K562 (cell line): ENCODE measurements around the gene WRAP53. TPM values are rescaled to one million over a fixed set of nuclear protein-coding genes. Genes with fewer than 3 reads are reported as not detected.

ENCODE experiments used
- ARID2 ChIP-seq: fragments of 450-650 bp; IDR thresholded peaks from 2 replicates; pipeline ENCODE4 v1.6.1; 2017; ENCODE audit warnings: antibody characterized with exemption, mild to moderate bottlenecking
- CREB1 ChIP-seq, 2 experiments: sonication (generic) in 1 of 2; formaldehyde crosslinking in 1 of 2; IDR thresholded peaks; 2 replicates each; pipeline versions ENCODE4 v1.6.1 to v1.8.0; 2012 to 2022; ENCODE audit warnings: inconsistent platforms in 1 of 2, mild to moderate bottlenecking in 1 of 2, missing genetic modification reagents in 1 of 2, moderate library complexity in 1 of 2
- CXXC5 ChIP-seq: fragments of 250-450 bp; sonication (Bioruptor Pico); IDR thresholded peaks from 2 replicates; pipeline ENCODE4 v1.8.0; 2022; ENCODE audit warnings: inconsistent platforms, mild to moderate bottlenecking, moderate library complexity
- MYC ChIP-seq, 2 experiments: fragments of 250-450 bp in 1 of 2; sonication (Bioruptor Pico) in 1 of 2; IDR thresholded peaks; 2 replicates each; pipeline versions ENCODE4 v1.5.1 to v1.6.1; 2012 to 2021; ENCODE audit warnings: low read depth in 2 of 2, borderline replicate concordance in 1 of 2, improper control_type of control experiment in 1 of 2, low read length in 1 of 2, mild to moderate bottlenecking in 1 of 2, moderate library complexity in 1 of 2
- NEUROD1 ChIP-seq: fragments of 150-350 bp; IDR thresholded peaks from 2 replicates; pipeline ENCODE4 v1.6.1; 2014; ENCODE audit warnings: borderline replicate concordance, low read length, low read depth; ENCODE audit not compliant: partially characterized antibody
- PHB ChIP-seq: fragments of 250-450 bp; sonication (Bioruptor Pico); IDR thresholded peaks from 2 replicates; pipeline ENCODE4 v1.5.0; 2021
- PML ChIP-seq: IDR thresholded peaks from 2 replicates; pipeline ENCODE4 v1.6.1; 2012; ENCODE audit warnings: low read length, inconsistent platforms
- RBM34 ChIP-seq: fragments of 200-400 bp; formaldehyde crosslinking; IDR thresholded peaks from 2 replicates; pipeline ENCODE4 v1.6.1; 2018; ENCODE audit warnings: low read length, borderline replicate concordance; ENCODE audit not compliant: insufficient read depth
- TAF7 ChIP-seq: fragments of 450-650 bp; IDR thresholded peaks from 2 replicates; pipeline ENCODE4 v1.6.1; 2016; ENCODE audit warnings: missing genetic modification characterization, missing compliant biosample characterization
- TEAD4 ChIP-seq, 2 experiments: sonication (generic) in 1 of 2; formaldehyde crosslinking in 1 of 2; IDR thresholded peaks; 2 replicates each; pipeline versions ENCODE4 v1.6.1 to v1.8.0; 2012 to 2022; ENCODE audit warnings: borderline replicate concordance in 1 of 2, inconsistent platforms in 1 of 2, low read length in 1 of 2, mild to moderate bottlenecking in 1 of 2, missing genetic modification reagents in 1 of 2
- ZKSCAN1 ChIP-seq: fragments of 150-350 bp; IDR thresholded peaks from 2 replicates; pipeline ENCODE4 v1.6.1; 2016; ENCODE audit warnings: low read depth, low read length
- ZNF143 ChIP-seq: sonication (generic); formaldehyde crosslinking; IDR thresholded peaks from 2 replicates; pipeline ENCODE4 v1.9.0; 2022; ENCODE audit warnings: mild to moderate bottlenecking, missing genetic modification reagents
- ZNF311 ChIP-seq: fragments of 250-450 bp; sonication (Bioruptor Pico); IDR thresholded peaks from 2 replicates; pipeline ENCODE4 v1.4.0; 2020; ENCODE audit warnings: mild to moderate bottlenecking, moderate library complexity
- ZNF436 ChIP-seq: fragments of 250-450, 450-650 bp; sonication (Bioruptor Pico); formaldehyde crosslinking; IDR thresholded peaks from 2 replicates; pipeline ENCODE4 v1.7.0; 2020; ENCODE audit warnings: mild to moderate bottlenecking
- polyA plus RNA-seq, 8 experiments: library from polyadenylated mRNA; depleted of rRNA in 4 of 8; stranded (reverse) in 5 of 8; unstranded in 3 of 8; fragments of >200 nt; fragmentation: Nextera tagmentation in 2 of 8; fragmentation: Illumina TruSeq in 1 of 8; extraction: Ambion mirVana in 2 of 8; extraction: Trizol in 1 of 8; gene quantifications; 2 replicates each; pipeline versions ENCODE4 v1.2.1 to v1.2.3, GENCODE V29; 2011 to 2014; ENCODE audit warnings: inconsistent platforms in 1 of 8, missing spikeins in 1 of 8
- total RNA-seq, 7 experiments: library from RNA; depleted of rRNA in 6 of 7; stranded (reverse); fragments of >200 nt in 6 of 7; fragmentation: Illumina TruSeq in 2 of 7; extraction: Trizol in 2 of 7; gene quantifications; 2 replicates each; pipeline versions ENCODE4 v1.2.1 to v1.2.3, GENCODE V29; 2011 to 2021; ENCODE audit warnings: low replicate concordance in 1 of 7
- TF ChIP-seq, protein P1 (sequence below): fragments of 250-450 bp; sonication (Bioruptor Pico); IDR thresholded peaks from 2 replicates; pipeline ENCODE4 v1.4.0; 2020
- TF ChIP-seq, protein P2 (sequence below), 2 experiments: fragments of 150-350 bp in 1 of 2; IDR thresholded peaks; 2 replicates each; pipeline ENCODE4 v1.6.1; 2012 to 2016; ENCODE audit warnings: low read depth in 2 of 2, low read length in 2 of 2, mild to moderate bottlenecking in 1 of 2, moderate library complexity in 1 of 2
- TF ChIP-seq, protein P3 (sequence below): sonication (generic); formaldehyde crosslinking; IDR thresholded peaks from 2 replicates; pipeline ENCODE4 v1.5.0; 2020; ENCODE audit warnings: missing genetic modification reagents
- TF ChIP-seq, protein P4 (sequence below): fragments of 450-650 bp; IDR thresholded peaks from 2 replicates; pipeline ENCODE4 v1.6.1; 2016

WRAP53 gene
- total and polyA plus RNA-seq, 9 of the 15 experiments (the other 6 are each of a cell fraction or from before 2014, with no cell fraction given), result 0.72 to 18.2 (median 13.4) TPM

DNA sequence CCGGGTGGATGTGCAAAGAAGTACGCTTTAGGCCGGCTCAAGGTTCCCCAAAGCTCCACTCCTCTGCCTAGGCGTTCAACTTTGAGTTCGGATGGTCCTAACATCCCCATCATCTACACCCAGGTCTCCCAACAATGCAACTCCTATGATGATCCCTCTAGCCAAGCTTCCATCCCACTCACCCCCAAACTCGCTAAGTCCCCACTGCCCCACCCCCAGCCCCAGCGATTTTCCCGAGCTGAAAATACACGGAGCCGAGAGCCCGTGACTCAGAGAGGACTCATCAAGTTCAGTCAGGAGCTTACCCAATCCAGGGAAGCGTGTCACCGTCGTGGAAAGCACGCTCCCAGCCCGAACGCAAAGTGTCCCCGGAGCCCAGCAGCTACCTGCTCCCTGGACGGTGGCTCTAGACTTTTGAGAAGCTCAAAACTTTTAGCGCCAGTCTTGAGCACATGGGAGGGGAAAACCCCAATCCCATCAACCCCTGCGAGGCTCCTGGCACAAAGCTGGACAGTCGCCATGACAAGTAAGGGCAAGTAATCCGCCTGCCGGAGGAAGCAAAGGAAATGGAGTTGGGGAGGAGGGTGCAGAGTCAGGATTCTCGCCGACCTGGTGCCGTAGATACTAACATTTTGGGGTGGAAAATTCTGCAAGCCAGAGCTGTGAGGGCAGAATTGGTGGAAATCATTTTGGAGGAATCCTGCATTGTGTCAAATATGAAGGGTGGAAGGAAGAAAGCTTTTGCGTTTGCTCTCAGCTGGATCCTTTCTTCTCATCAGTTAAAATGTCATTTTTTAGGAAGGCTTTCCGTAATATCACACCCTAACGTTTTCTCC, 987 bp upstream of the WRAP53 start, which contains the start of gene TP53 (continued):
- TF ChIP-seq, protein P1, sequence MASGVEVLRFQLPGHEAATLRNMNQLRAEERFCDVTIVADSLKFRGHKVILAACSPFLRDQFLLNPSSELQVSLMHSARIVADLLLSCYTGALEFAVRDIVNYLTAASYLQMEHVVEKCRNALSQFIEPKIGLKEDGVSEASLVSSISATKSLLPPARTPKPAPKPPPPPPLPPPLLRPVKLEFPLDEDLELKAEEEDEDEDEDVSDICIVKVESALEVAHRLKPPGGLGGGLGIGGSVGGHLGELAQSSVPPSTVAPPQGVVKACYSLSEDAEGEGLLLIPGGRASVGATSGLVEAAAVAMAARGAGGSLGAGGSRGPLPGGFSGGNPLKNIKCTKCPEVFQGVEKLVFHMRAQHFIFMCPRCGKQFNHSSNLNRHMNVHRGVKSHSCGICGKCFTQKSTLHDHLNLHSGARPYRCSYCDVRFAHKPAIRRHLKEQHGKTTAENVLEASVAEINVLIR (CRISPR knock-in tag), result 0 out of 2 replicates have a peak, but pooled peaks have one; percentile 8
- TF ChIP-seq ZNF311 (CRISPR knock-in tag) (no peak), ZNF436 (CRISPR knock-in tag) (no peak), PHB (CRISPR knock-in tag) (no peak), NEUROD1 (peak; percentile 10), ZKSCAN1 (0 out of 2 replicates have a peak, but pooled peaks have one; percentile 32), MYC (IDR thresholded peaks at IDR 0.05; ENCODE audit: low read depth, low read length) (peak; percentile 99), MYC (CRISPR knock-in tag; IDR thresholded peaks at IDR 0.05; ENCODE audit: borderline replicate concordance, low read depth) (peak; percentile 68; the same call in 1 of the 2 replicates), CXXC5 (peak; percentile 10), CREB1 (IDR thresholded peaks at IDR 0.05) (no peak), CREB1 (CRISPR knock-in tag; IDR thresholded peaks at IDR 0.05) (peak; percentile 48), ARID2 (no peak), ZNF143 (CRISPR knock-in tag) (peak; percentile 88), TAF7 (tag) (peak; percentile 73; the same call in 1 of the 2 replicates), PML (peak; percentile 75), TEAD4 (IDR thresholded peaks at IDR 0.05; ENCODE audit: low read length) (peak; percentile 52; the same call in 1 of the 2 replicates), TEAD4 (CRISPR knock-in tag; IDR thresholded peaks at IDR 0.05; ENCODE audit: borderline replicate concordance) (no peak), RBM34 (no peak)
- TF ChIP-seq, protein P2, sequence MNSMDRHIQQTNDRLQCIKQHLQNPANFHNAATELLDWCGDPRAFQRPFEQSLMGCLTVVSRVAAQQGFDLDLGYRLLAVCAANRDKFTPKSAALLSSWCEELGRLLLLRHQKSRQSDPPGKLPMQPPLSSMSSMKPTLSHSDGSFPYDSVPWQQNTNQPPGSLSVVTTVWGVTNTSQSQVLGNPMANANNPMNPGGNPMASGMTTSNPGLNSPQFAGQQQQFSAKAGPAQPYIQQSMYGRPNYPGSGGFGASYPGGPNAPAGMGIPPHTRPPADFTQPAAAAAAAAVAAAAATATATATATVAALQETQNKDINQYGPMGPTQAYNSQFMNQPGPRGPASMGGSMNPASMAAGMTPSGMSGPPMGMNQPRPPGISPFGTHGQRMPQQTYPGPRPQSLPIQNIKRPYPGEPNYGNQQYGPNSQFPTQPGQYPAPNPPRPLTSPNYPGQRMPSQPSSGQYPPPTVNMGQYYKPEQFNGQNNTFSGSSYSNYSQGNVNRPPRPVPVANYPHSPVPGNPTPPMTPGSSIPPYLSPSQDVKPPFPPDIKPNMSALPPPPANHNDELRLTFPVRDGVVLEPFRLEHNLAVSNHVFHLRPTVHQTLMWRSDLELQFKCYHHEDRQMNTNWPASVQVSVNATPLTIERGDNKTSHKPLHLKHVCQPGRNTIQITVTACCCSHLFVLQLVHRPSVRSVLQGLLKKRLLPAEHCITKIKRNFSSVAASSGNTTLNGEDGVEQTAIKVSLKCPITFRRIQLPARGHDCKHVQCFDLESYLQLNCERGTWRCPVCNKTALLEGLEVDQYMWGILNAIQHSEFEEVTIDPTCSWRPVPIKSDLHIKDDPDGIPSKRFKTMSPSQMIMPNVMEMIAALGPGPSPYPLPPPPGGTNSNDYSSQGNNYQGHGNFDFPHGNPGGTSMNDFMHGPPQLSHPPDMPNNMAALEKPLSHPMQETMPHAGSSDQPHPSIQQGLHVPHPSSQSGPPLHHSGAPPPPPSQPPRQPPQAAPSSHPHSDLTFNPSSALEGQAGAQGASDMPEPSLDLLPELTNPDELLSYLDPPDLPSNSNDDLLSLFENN (IDR thresholded peaks at IDR 0.05; ENCODE audit: low read depth in 2 of 2, low read length in 2 of 2), result peak in 1 of 2 experiments; percentile 69; a peak in 1 of 4 replicates
- TF ChIP-seq, protein P3, sequence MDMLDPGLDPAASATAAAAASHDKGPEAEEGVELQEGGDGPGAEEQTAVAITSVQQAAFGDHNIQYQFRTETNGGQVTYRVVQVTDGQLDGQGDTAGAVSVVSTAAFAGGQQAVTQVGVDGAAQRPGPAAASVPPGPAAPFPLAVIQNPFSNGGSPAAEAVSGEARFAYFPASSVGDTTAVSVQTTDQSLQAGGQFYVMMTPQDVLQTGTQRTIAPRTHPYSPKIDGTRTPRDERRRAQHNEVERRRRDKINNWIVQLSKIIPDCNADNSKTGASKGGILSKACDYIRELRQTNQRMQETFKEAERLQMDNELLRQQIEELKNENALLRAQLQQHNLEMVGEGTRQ (CRISPR knock-in tag), result peak; percentile 25; the same call in 1 of the 2 replicates
- TF ChIP-seq, protein P4, sequence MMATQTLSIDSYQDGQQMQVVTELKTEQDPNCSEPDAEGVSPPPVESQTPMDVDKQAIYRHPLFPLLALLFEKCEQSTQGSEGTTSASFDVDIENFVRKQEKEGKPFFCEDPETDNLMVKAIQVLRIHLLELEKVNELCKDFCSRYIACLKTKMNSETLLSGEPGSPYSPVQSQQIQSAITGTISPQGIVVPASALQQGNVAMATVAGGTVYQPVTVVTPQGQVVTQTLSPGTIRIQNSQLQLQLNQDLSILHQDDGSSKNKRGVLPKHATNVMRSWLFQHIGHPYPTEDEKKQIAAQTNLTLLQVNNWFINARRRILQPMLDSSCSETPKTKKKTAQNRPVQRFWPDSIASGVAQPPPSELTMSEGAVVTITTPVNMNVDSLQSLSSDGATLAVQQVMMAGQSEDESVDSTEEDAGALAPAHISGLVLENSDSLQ, result 0 out of 2 replicates have a peak, but pooled peaks have one; percentile 14
